PFSK-1 (cell line): ENCODE results near the gene PEX26.

Experiments used
- POLR2AphosphoS5 ChIP-seq: IDR thresholded peaks from 2 replicates; pipeline ENCODE4 v1.6.1; 2012; ENCODE audit warnings: low read depth, mild to moderate bottlenecking, control low read depth, low read length, moderate library complexity
- SIN3A ChIP-seq: IDR thresholded peaks from 2 replicates; pipeline ENCODE4 v1.6.1; 2012; ENCODE audit warnings: mild to moderate bottlenecking, low read length, moderate library complexity, borderline replicate concordance; ENCODE audit not compliant: insufficient read depth
- TAF1 ChIP-seq: IDR thresholded peaks from 2 replicates; pipeline ENCODE4 v1.6.1; 2012; ENCODE audit warnings: low read length, control low read depth, borderline replicate concordance; ENCODE audit not compliant: insufficient read depth
- TF ChIP-seq, protein P1 (sequence below), 2 experiments: IDR thresholded peaks; 2 replicates each; pipeline versions ENCODE4 v1.6.1 to v1.8.0; 2011 to 2012; ENCODE audit warnings: low read depth in 2 of 2, low read length in 2 of 2, control low read depth in 1 of 2, inconsistent platforms in 1 of 2, mild to moderate bottlenecking in 1 of 2, moderate library complexity in 1 of 2; ENCODE audit not compliant: insufficient read depth in 1 of 2

DNA sequence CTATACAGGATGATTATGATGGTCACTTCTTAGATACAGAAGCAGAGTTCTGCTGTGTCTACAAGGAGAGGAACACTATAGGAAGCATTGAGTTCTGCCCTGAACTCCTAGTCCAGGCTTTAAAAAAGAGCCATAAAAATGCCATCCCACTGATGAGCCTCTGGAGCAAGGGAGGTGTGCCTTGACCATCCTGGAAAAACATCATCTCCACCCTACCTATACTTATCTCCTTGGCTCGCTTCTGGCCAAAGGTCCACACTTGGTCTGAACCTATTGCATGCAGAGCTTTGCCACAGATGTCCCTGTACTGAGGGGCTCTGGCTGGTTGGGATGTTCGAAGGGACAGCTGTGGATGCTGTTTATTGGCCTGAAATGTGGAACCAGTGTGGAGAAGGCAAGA is 4.3 kb upstream of the PEX26 start:
- no peak for TF ChIP-seq POLR2AphosphoS5
- TF ChIP-seq, protein P1, sequence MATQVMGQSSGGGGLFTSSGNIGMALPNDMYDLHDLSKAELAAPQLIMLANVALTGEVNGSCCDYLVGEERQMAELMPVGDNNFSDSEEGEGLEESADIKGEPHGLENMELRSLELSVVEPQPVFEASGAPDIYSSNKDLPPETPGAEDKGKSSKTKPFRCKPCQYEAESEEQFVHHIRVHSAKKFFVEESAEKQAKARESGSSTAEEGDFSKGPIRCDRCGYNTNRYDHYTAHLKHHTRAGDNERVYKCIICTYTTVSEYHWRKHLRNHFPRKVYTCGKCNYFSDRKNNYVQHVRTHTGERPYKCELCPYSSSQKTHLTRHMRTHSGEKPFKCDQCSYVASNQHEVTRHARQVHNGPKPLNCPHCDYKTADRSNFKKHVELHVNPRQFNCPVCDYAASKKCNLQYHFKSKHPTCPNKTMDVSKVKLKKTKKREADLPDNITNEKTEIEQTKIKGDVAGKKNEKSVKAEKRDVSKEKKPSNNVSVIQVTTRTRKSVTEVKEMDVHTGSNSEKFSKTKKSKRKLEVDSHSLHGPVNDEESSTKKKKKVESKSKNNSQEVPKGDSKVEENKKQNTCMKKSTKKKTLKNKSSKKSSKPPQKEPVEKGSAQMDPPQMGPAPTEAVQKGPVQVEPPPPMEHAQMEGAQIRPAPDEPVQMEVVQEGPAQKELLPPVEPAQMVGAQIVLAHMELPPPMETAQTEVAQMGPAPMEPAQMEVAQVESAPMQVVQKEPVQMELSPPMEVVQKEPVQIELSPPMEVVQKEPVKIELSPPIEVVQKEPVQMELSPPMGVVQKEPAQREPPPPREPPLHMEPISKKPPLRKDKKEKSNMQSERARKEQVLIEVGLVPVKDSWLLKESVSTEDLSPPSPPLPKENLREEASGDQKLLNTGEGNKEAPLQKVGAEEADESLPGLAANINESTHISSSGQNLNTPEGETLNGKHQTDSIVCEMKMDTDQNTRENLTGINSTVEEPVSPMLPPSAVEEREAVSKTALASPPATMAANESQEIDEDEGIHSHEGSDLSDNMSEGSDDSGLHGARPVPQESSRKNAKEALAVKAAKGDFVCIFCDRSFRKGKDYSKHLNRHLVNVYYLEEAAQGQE (IDR thresholded peaks at IDR 0.05; ENCODE audit: insufficient read depth in 1 of 2, low read depth in 2 of 2, low read length in 2 of 2), result no peak
- TF ChIP-seq SIN3A, result no peak
- TF ChIP-seq TAF1, result no peak
